GM21381 (cell line): ENCODE results near the gene KCNMA1.

ENCODE experiments used
- ATAC-seq: cut with Tn5 transposase; IDR thresholded peaks from one replicate; pipeline ENCODE4 v1.9.1; 2021; ENCODE audit warnings: mild to moderate bottlenecking, moderate library complexity; ENCODE audit not compliant: unreplicated experiment

Gene KCNMA1

DNA sequence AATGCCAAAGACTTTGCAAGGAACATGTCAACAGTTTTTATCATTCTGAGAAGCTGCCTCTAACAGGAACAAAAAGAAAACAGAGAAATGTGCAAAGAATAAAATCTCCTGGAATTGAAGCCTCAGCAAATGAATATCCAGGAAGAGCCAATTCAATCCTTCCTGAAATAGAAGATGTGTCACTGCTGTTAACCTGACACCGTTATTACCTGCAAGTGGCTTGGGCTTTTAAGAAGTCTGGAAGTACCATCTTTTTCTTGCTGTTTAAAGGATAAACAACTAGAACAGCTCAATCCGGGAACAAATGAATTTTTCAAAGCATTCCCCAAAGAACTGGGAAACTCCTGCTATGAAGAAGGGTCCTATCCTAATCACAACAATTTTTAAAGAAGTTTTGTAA is 434.8 kb downstream of the KCNMA1 start:
- no peak for ATAC-seq

DNA sequence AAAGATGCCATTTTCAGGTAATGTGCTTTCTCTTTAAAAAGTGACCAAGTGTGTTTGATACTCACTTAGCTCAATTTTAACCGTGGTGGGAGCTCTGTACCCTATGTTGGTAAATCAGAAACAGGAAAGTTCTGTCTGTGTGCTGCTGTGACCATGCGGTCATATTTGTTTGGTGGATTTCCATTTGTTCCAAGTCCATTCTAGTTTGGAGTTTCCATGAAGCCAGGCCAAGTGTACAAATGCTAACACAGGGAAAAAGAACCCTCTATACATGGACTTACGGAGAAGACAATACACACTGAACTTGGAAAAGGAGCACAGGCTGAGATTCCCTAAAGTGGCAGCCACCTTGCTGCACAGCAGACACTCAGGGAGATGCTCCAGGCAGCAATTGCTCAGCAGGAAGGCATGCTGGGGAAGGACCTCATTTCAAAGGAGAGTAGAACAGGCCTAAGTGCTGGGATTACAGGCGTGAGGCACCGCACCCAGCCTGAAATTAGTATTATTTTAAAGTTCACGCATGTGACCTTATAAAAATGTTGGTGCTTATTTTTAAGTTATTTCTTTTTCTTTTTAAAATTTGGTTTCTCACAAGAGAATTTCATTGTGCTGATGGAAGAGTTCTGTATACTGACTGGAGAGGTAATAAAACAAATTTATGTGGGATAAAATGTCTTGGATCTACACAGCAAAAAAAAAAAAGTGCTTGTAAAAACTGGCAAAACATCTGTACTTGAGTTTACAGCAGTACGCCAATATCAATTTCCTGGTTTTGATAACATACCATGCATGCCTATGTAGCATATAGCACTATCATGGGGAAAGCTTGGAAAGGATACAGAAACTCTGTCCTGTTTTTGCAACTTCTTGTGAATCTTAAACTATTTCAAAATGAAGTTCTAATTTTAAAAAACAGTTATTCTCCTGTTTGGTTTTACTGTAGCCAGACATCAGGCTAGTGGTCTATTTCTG is 436.2 kb downstream of the KCNMA1 start:
- ATAC-seq: no peak

DNA sequence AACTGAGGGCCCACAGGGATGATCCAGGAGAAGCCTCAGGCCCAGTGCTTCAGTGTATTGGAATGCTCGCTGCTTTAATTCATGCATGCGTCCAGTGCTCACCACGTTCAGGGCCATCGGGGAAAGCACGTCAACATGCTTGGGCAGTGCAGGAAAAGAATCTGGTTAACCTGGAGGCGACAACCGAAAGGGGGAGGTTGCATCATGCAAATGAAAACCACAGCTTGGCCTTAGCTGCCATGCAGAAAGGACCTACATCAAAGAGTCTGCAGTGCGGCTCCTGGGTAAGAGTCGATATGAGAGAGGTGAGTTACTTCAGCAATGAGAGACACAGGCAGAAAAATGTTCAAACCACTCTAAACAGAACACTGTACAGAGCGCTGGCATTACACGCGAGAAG is 440.1 kb downstream of the KCNMA1 start:
- peak; percentile 55 for ATAC-seq

DNA sequence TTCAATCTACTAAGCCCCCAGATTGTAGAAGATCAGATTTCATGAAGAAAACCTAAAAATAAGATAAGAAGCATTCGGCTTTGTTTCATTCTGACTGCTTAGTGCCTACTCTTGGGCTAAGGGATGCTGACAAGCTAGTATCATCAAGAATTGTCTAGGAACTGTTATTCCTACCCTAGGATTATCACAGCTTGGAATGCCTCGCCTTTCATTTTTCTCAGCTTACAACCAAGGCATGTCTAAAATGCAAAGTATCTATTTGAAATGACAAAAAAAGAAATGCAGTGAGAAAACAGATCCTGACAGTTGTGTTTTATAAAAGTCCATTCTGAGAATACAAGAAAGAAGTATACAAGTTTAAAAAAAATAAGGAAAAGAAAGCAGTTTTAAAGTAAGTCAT is 441.0 kb downstream of the KCNMA1 start:
- no peak for ATAC-seq

DNA sequence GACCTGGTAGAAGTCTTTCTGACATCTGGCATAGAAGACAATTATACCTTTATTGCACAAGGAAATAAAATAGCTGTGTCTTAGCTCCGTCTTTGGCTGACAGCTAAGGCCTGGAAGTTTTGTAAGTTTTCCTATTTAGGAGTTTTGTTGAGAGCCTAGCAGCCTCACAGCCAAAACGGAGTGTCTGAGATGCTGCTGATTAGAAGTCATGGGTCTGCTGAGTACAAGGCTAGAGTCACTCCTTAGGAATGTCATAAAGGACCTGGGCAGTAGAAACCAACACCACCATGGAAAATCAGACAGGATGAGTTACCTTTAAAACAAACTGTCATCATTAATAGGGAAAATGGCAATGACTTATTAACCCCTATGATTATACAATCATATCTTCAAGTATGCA is 442.5 kb downstream of the KCNMA1 start:
- ATAC-seq: no peak

DNA sequence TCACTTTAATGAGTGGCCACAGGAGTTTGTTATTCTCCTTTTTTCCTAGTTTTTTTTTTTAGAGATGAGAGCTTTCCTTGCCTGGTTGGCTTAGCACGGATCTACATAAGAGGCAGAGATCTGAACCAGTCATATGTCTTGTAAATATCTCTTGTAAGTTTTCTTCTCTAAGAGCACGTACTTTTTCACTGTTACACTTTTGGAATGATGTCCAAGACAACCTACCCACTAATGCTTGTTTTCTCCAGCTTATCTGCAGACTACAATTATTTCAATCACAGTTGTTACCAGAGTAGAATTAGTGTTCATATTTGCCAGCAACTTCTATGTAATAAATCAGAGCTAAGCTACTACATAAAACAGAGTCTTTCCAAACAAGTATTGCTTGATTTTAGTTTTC is 444.6 kb downstream of the KCNMA1 start:
- no peak for ATAC-seq

DNA sequence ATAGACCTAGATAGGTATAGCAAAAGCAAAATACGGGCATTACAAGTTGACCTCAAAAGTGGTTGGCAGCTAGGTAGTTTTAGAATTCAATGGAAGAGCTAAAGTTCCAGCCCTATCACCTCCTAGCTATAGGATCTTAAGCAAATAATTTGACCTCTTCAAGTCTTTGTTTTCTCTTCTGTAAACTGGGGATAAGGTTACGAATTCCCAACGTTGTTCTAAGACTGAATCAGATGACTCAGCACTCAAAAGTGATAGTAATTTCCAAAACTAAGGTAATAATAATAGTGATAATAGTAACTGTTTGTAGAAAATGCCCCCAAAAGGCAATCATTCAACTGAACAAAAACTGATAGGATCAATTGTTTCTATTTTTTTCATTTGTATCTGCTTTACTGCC is 445.2 kb downstream of the KCNMA1 start:
- ATAC-seq: no peak

DNA sequence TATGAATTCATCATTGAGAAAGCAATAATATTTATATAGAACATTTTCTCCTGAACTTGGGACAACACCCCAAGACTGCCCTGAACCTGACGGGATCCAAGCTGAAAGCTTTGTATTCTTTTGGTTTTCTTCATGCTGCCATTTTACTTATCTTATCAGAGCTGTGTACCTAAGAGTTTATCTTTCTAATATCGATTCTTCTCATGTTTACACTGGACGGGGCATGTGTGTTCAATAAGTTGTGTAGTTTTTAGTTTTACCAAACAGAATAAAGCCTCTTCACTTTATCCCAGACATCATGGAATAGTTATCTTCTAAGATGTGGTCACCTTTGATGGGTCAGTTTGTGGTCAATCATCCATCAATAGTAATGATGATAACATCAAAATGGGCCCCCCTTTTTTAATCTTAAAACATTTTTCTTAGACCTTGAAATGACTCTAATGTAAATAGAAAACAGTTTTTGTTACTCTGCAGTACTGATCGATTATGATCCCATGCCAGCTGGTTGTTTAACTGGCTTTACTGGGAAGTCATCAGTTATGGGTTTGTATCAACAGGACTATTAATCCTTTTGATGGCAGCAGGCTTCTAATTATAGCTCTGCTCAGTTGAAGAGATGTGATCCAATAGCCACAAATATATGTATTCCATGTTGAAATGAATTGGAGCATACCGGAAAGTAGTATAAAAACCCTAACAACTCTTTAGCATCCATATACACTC is 446.1 kb downstream of the KCNMA1 start:
- ATAC-seq: no peak

DNA sequence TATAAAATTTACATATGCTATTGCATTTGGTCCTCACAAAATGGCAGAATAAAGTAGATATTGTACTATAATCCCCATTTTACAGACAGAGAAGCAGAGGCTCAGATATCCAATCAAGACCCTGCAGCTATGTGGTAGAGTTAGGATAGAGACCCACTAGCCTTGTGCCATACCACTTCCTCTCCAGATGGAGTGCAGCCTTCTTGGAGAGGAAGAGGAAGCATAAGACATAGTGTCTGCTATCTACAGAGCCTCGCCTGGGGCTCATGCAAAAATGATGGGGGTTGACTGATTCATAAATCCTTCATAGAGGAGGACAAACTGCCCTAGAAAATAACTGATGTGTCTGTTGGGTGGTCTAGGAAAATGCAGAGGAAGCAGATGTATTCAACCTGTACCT is 447.3 kb downstream of the KCNMA1 start:
- ATAC-seq: no peak

DNA sequence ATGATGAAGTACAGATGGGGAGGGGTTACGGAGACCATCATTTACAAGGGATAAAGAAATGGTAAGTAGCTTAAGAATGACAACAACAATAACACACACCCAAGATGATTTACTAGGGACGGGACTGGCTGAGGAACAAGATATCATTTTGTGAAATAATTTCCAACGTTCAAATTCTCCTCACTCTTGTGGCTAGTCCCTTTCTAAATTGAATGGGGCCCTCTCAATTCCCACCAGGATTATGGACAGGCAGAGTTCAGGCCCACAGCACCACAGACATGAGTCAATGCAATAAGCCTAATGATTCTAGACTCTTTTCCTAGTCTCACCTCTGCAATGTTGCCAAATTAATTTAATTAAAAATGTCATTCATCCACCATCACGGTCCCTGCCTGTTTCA is 448.1 kb downstream of the KCNMA1 start:
- ATAC-seq: no peak

DNA sequence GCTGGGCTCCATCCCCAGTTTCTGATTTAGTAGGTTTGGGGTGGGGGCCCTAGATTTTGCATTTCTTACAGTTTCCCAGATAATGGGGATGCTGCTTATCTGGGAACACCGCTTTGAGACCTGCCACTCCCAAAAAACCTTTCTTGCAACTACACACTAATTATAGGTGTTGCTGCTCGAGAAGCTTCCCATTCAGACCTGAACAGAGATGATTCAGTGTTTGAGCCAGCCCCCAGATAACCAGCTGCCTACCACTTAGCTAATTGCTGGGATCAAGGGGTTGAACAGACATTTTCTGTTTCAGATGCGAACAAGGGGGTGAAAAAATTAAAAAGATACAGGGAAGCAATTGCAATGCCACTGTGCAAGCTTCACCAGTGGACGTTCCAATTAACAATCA is 448.5 kb downstream of the KCNMA1 start:
- ATAC-seq: no peak

DNA sequence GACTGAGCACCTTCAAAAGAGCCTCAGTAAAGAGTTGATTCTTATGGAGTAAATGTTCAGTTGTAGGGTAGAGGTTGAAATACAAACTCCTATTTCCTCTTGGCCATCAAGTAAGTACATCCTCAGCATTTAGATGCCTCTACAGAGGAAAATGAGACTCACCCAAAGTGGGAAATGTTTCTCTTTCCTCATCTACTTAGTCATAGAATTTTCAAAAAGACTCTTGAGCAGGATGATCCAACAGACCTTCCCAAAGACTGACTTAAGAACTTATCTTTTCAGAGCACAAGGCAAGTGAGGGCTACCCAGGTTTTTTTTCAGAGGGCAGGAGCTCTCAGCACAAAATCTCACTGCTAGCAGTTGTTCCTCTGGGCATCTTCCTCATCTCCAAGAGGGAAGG is 449.1 kb downstream of the KCNMA1 start:
- no peak for ATAC-seq

DNA sequence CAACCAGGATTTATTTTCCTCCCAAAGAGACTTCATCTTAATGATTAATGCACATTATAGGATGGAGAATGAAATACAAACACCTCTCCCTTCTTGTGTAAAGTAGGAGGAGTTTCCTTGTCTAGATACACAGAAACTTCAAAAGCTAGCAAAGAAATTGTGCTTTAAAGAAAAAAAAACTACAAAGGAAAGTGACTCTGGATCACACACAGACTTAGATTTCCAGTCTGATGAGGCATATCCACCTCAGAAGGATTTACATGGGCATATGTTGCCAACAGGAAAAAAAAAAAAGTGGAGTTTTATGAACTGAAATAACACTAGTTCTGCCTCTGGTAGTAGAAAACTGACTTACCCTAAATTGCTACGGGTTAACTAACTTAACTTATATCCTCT is 449.6 kb downstream of the KCNMA1 start:
- no peak for ATAC-seq

DNA sequence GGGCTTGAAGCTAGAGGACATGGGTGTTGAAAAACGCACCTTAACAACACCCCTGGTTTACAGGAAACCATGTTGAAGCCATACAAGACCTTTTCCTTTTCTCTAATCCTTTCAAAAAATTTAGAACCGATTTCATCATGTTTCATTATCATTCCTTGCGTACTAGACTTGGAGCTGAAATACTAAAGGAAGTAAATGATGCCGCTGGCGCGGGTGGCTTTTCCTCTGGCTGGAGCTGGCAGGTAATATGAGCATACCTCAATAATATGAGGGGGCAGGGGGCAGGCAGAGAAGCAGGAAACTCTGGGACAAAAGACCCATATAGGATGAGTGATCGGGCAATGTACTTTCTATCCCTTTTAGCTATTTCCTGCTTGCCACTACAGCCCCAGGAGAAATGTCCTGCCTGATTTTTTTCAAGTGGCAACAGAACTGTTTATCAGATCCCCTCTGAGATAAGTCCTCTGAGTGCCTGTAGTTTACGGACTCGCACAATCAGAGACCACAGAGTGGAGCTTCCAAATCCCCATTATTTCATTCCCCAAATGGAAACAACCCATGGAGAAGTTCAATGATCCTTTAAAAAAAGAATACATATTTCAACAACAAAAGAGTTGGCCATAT is 450.1 kb downstream of the KCNMA1 start:
- ATAC-seq: no peak

DNA sequence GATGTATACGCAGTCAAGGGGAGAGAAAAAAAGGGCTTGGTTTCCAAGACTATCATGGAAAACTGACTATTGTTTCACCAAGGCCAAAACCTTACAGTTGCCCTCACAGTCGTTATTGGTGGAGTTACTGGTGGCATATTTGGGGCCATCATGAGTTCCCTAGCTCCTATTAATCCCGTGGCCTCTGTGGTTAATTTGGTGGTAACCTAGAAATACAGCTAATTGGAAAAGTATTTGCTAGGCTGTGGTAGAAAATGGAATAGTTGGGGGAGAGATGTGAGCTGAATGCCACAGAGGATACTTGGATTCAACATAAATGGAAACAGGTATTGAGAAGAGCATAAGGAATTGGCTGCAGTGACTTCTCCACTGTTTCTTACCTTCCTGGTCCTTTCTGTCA is 450.7 kb downstream of the KCNMA1 start:
- no peak for ATAC-seq

DNA sequence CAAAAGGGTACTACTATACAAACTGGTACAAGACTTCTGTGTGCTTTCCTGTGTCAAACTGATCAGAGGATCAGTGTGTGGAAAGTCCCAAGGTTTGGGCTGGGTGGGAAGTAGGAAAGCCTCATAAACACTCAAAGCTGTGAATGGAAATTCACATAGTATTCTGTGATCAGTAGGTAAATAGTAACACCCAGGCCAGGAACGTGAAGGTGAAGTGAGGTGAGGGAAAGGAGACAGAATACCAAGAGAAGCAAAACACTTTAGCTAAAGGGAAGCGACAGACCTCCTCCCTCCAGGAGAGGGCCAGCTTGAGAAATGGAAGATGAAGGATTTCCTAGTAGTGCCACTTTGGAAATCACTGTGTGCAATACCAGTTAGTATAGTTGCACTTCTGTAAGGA is 451.9 kb downstream of the KCNMA1 start:
- ATAC-seq: no peak

DNA sequence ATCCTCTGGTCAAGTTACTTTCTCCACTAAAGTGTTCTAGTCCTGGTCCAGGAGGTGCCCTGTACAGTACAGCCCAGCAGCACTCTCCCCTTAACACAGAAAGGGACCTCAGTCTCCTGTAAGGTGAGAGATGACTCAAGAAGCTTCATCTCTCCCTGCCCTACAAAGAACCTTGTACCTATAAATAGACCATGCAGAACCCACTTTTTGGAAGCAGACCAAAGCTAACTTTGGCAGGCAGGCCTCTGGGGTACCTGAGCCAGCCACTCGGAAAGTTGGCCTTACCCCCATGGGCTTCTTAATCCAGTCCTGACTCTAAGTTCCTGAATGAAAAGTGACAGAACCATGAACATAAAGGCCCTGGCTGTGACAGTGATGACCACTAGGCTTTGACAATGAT is 454.8 kb downstream of the KCNMA1 start:
- no peak for ATAC-seq

DNA sequence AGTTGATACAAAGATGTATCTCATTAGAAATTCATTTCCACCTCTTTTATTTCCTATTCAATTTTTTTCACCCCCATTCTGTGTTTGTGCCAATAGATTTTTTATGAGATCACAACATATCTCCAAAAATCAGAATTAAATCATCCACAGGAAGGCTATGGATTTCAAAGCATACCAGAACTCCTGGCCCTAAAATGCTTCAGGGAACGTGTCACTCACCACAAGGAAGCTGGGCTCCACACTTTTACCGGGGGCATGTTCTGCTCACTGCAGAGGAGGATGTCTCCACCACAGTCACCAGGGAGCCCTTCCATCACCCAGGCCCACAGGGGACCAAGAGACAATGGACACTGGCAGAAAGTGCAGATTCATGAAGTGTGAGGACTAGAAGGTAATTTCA is 456.8 kb downstream of the KCNMA1 start:
- no peak for ATAC-seq

DNA sequence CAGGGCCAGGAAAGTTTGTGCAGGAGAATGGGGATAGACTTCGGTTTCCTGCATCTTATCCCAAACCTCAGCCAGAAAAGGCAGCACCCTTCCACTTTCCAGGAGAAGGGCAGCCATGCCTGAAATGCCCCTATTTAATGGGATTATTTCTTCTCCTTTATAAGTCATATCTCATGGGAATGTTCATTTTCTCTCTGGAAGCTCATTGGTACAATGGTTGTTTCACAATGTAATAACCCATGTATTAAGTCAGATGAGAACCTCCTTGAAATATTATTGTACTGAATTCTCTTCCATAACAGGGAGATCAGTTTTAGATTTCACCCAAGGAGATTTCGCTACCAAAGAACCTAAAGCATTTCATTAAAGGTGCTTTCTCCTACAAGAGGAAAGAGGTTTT is 457.5 kb downstream of the KCNMA1 start:
- no peak for ATAC-seq

DNA sequence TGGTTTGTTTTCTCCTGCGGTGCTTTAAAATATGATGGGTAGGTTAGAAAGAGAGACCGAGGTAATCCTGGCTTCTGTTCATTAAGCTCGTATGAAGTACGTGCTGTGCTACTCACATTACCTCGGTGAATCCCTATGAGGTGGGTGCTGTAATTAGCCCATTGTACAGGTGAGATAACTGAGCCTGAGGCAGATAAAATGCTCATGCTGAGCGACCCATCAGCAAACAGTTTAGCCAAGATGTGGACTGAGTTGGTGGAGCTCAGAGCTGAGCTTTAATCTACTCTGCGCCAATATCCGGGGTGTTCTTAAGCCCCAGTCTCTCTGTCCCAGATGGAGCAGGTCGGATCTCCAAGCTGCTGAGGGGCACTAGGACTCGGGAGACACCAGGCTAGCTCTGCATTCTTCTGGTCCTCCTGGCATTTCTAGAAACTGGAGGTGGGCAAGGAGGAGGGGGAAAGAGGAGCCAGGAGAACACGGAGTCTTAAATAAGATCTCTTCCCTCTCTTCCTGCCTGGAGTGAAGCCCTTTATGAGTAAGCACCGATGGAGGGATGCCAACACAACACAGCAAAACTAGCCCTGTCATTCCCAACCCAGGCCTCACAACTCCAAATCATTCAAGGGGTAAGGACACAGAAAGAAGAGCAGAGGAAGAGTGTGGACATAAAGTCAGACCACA is 458.5 kb downstream of the KCNMA1 start:
- no peak for ATAC-seq

DNA sequence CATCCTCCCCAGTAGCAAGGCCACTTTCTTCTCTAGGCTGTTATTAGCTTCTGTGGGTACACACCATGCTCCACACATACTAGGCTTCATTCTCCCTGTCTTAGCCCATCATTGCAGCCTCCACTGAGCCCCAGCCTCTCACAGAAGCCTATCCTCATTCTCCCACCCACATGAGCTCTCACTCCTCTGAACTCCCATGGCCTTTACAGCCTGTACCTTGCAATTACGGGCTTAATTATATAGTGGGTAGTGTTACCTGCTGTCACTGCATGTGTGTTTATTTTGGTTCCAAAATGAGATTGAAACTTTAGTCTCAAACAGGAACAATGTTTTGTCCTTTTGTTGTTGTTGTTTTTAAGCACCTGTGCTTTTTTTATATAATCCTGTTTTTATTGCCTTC is 460.0 kb downstream of the KCNMA1 start:
- ATAC-seq: no peak
